ENCODE data around the gene KIAA0319L.

Gene KIAA0319L

DNA sequence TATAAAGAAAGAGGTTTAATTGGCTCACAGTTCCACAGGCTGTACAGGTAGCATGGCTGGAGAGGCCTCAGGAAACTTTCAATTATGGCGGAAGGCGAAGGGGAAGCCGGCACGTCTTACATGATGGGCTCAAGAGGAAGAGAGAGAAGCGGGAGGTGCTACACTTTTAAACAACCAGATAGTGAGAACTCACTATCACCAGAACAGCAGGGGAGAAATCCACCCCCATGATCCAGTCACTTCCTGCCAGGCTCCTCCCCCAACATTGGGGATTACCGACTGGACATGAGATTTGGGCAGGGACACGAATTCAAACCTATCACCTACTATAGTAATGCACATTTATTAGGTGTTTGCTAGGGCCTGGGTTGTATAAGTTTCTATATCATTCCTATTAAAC lies 170.9 kb downstream of the KIAA0319L start:
- DNase-seq (ENCODE audit: low spot score), result no peak
